Measurements from ENCODE around the gene OLFML2B.

Gene OLFML2B

DNA sequence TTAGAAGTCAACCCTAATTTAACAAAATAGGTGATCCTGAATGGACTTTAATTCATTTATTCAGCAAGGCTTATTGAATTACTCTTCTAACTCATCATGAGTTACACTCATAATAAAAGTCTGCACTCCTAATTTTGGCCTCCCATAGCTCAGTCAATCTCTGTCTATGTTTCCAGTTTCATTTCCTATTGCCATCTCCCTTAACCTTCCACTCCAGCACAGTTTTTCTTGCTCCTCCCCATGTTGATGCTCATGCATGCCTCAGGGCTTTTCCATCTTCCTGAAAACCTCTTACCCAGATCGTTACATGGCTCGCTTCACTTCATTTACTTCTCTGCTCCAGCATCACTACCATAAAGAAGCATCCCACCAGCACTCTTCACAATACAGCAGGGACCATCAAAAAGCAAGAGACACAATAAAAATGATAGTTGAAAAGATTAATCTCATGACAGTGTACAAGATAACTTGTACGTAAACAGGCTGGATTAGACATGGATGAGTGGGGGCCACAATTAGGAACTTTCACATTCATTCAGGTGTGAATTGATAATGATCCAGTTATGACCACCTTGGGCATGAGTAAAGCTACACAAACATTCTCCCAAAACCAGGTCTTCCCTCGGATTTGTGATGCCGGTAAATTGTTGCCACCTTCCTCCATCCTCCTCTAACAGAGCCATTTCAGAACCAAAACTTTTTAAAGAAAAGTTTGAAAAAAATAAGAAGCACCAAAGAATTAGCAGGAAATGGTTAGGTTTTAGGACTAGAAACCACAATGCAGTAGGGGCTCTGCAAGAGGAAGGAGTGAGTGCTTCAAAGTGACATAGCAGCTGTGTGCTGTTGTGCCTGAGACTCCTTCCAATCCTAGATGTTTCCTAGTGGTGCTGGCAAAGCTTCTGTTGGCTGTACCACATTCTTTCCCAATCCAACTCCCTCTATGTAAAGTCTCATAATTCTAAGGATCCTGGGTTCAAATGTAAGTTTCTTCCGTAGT lies 89.8 kb downstream of the OLFML2B start:
- TF ChIP-seq NFRKB (IDR thresholded peaks at IDR 0.05) (no peak), HDGF (IDR thresholded peaks at IDR 0.05; ENCODE audit: borderline replicate concordance) (no peak), BHLHE40 (IDR thresholded peaks at IDR 0.05; ENCODE audit: borderline replicate concordance) (no peak), L3MBTL2 (conservative IDR thresholded peaks at IDR 0.05) (no peak), SUZ12 (IDR thresholded peaks at IDR 0.05) (no peak), FOXA1 (IDR thresholded peaks at IDR 0.05) (no peak), FOXK2 (IDR thresholded peaks at IDR 0.05) (no peak), LEF1 (IDR thresholded peaks at IDR 0.05; ENCODE audit: borderline replicate concordance) (no peak), ELF4 (IDR thresholded peaks at IDR 0.05) (no peak), TARDBP (IDR thresholded peaks at IDR 0.05) (no peak), ARNT (IDR thresholded peaks at IDR 0.05) (no peak)
- TF ChIP-seq, protein P1, sequence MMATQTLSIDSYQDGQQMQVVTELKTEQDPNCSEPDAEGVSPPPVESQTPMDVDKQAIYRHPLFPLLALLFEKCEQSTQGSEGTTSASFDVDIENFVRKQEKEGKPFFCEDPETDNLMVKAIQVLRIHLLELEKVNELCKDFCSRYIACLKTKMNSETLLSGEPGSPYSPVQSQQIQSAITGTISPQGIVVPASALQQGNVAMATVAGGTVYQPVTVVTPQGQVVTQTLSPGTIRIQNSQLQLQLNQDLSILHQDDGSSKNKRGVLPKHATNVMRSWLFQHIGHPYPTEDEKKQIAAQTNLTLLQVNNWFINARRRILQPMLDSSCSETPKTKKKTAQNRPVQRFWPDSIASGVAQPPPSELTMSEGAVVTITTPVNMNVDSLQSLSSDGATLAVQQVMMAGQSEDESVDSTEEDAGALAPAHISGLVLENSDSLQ (IDR thresholded peaks at IDR 0.05): no peak
- ChIA-PET CTCF (no interaction called here), POLR2A (no interaction called here)
- no peak for DNase-seq (ENCODE audit: extremely low spot score)

All from HEK293T (cell line).